GM21367 (cell line): ENCODE measurements around the gene SDK1.
"Not testable (repeated sequence)": the region's sequence is repeated elsewhere in the genome, so short reads cannot be mapped to it uniquely, and the experiment has no call there.

Experiments used
- ATAC-seq: cut with Tn5 transposase; IDR thresholded peaks from one replicate; pipeline ENCODE4 v1.9.1; 2021; ENCODE audit not compliant: unreplicated experiment

The SDK1 gene

DNA sequence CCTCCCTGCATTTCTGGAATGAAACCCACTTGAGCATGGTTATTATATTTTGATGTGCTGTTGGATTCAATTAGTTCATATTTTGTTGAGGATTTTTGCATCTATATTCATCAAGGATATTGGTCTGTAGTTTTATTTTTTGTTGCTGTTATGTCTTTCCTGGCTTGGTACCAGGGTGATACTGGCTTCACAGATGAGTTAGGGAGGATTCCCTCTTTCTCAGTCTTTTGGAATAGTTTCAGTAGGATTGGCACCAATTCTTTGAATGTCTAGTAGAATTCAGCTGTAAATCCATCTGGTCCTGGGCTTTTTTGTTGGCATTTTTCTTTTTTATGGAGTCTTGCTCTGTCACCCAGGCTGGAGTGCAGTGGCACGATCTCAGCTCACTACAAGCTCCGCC is 405.0 kb downstream of the SDK1 start:
- not testable (repeated sequence) for ATAC-seq

DNA sequence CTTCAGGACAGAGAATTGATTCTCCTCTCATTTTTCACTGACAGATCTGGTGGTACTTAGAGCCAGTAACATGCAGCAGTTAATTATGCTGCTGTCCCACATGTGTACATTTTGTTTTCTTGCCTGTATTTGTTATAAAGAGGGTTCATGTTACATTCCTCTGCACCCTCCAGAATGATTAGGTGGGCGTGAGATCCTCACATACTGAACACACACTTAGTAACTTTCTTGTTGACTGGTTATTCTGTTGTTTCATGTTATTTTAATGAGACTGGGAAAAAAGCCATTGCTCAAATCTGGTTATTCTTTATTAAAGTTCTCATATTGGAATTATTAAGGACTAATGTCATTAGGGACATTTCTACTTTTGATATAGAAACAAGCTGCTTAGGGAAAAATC is 409.1 kb downstream of the SDK1 start:
- ATAC-seq: no peak

DNA sequence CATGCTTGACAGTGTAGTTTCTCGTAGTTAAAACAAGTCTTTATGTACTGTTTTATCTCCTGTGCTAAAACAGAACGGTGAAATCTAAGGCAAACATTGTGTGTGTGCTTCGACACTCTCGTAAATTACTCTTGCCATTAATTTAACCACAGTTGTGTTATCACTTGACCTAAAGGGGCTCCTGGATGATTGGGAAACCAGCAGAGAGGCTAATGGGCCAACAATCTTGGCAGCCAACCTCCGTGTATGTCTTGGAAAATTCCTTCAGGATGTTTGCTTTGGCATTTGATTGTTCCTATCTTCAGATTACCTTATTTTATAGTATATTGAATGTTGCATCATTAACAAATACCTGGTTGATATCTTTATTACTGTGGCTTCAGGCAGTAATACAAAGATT is 409.5 kb downstream of the SDK1 start:
- ATAC-seq: no peak

DNA sequence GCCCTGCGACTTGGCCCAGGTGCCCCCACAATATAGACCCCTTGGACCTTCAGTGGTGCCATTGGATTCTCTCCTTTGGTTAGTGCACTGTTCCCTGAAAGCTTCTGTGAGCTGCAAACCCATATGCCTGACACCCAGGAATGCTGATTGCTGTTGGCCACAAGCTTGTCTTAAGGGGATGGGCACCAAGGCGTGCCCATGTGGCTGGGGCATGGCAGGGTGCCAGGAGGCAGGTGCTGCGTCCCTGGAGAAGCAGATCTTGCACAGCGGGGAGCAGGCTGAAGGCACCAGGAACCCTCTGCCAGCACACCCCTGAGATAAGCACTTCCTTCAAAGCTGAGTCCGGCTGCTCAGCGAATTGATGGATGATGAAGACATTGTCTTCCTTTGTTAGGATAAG is 411.8 kb downstream of the SDK1 start:
- no peak for ATAC-seq

DNA sequence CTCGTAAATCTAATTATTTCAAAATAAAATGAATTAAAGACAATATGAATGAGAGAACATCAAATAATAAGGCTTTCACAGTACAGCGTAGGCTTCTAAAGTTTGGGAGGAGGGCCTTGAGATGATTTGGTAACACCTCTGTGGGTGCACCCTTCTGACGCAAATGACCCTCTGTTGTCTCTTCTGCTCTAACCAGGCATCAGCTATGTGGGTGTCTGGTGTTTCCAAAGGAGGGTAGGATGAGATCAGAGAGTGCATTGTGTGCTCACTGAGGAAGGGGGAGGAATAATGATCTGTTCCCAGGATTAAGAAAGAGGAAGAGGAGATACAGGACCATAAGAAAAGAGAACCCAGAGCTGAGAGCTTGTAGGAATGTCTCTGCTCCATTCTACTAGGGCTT is 420.4 kb downstream of the SDK1 start:
- ATAC-seq: no peak

DNA sequence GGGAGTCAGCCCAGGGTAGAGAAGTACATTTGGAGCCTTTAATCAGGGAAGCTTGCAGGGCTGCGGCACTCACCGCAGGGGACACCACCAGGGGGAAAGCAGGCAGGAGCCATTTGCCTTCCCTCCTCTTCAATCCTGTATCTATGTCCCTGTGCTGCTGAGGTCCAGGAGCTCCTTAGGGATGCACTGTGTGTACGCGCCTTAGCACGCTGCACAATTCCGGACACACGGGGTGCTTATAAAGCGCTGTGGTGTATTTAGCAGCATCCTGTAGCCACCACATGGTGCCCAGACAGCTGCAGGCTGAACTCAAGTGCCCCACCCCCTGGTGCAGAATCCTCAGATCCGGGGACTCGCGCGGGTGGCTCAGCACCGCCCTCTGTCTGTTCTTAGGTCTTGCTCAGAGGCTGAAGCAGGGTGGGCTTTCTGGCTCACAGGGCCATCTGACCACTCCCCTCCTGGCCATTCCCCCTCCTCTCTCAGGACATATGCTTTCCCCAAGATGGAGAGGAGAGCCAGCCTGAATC is 421.4 kb downstream of the SDK1 start:
- no peak for ATAC-seq

DNA sequence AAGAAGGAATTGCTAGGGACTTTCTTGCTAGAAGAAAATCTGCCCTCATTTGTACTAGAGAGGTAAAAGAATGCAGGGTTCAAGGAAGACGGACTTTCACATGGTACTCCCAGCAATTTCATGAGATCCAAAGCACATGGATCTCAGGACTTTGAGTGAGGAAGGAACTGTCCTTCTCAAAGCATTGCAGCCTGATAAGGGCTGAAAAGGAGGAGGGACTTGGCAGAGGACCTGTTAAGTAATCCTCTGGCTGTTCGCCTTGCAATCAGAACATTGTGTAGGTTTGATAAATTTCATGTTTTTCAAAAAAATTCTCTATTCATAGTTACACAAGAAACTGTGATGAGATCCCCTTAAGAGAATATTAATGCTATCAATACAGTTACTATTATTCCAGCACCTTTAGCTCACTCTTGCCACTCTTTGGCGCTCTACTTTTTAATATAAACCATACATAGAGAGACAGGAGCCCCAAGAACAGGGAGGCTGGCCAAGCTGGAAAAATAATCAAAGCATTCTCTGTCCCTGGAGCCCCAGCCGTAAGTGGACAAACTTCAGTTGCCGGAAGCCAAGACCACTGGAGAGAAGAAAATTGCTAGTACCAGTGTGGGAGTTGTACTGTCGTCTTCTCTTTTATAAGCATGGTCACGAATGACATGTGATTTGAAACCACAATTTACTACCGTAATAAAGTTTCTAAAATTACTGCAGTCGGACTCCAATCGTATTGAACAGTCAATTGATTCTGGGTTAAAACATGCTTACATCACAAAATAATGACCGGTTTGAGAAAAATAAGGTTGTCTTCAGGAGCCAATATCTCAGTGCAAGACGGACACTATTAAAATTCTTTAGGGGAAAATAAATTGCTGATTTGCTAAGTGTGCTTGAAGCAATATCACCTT is 424.4 kb downstream of the SDK1 start:
- no peak for ATAC-seq

DNA sequence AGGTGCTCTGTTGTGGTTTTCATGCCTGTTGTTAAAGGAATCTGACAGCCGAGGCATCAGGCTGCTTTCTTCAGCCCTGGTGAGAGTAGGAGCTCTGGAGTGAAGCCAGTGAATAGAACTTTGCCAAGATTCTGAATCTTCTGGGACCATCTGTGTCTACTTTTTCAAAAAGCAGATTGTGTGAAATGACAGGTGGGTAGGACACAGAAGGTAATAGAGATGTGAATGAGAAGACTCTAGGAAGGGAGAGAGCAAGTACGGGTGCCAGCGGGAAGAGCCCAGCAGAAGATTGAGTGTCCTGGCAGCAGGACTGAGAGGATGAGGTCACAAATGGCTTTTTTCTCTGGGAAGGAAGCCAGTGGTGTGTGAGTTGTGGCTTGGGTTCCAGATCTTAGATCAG is 429.2 kb downstream of the SDK1 start:
- ATAC-seq: no peak

DNA sequence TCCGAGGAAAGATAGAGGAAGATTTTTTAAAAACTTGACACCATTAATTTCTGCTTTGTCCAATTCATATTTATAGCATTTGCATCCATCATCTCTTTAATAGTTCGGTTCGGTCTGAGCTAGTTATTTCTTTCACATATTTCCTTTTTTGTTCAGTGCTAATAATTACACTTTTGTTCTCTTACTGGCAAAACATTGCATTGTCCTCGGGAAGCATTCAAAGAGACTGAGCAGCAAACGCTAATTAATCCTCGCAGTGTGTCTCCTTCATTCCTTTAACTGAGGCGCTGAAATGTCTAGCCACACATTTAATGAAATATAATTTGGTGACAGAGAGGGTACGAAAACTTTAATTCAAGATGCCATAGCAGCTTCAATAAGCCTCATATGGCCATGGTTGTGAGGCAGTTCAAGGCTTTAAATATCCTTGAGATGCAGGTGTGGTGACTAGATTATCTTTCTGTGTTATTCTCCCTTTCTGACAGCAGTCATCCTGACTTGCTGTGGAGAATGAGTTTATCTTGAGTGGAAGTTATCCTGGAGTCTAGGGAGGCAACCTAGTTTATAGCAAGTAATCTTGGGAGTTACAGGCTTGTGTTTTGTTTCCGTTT is 431.4 kb downstream of the SDK1 start:
- ATAC-seq: no peak

DNA sequence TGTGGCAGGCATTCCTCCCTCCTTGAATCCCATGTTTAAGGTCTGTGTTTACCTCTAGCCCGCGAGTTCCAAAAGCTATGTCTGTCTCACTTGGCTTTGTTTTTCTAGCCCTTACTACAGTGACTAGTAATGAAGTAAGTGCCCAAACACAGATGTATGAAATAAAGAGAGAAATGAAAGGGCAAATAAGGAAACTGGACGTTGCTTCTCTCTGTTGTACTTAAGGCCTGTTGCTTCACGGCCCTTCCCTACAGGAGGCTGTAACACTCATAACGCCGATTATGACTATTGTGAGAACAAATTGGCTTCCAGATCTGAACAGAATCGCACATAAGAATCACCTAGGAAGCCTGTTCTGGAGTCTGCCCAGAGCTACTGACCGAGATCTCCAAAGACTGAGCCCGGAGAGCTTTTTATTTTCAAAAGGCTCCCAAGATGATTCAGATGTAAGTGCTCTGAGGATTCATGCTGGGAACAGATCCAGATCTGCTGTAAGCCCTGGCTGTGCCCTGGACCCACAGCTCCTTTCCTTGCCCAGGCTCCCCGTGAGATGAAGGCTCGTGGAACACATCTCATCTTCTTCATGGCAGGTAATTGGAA is 432.6 kb downstream of the SDK1 start:
- ATAC-seq: no peak

DNA sequence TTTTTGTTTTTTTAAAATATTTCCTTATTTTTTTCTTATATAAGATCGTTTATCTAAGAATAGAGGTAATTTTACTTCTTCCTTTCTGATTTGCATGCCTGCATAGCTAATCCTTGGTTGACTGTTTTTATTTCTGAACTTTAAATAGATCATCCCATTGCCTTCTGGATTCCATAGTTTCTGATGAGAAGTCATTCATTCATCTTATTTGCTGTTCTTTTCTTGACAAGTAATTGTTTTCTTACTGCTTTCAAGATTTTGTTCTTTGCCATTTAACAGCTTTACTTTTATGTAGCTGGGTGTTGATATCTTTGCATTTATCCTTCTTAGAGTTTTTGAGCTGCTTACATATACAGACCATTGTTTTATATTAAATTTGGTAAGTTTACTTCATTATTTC is 437.9 kb downstream of the SDK1 start:
- no peak for ATAC-seq

DNA sequence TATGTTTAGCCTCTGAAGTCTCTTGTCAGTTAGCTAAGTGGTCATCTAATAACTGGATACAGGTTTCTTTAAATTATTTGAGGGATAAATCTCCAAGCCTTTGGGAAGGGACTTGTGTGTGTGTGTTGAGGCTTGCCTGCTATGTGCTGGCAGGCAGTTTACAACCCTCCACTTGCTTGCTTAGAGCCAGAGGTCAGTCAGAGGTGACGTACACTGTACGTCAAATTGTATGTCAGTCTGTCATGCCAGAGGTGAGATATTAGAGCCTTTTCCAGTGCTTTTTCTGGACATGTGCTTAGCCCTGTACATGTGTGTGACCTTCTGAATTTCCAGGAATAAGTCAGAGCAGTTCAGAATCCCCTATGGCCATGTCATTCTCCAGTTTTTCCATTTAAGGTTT is 438.9 kb downstream of the SDK1 start:
- no peak for ATAC-seq

DNA sequence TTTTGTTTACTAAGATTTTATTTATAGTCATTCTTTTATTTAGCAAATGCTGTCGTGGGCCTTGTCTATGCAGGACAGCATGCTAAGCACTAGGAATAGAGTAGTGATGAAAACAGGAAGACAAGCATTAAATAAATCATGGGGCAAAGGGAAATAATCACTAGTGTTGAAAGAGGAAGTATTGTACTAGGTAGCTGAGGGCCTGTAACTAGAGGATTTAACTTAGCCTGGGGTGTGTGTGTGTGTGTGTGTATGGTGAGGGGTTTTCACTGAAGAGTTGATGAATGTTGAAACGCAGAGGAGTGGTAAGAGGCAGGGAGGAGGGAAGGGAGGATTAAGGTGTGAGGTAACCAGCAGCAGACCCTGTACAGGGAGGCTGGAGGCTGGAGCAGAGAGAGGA is 446.4 kb downstream of the SDK1 start:
- ATAC-seq: no peak

DNA sequence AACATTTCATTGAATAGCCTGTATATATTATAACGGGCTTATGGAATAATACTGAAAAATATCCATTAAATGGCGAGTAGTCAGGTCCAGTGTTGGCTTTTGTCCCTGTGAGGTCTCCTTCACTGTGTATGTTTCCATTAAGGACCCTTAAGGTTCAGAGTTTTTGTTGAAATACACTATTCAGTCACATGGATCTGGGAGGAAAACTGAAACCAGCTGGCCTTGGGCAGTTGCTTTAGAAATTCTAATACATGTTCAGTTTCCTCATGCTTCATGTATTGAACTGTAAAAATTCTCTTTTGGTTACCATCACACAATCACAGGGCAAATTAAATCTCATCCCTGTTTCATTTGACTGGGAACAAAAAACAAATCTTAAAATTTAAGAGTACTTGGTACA is 447.3 kb downstream of the SDK1 start:
- no peak for ATAC-seq

DNA sequence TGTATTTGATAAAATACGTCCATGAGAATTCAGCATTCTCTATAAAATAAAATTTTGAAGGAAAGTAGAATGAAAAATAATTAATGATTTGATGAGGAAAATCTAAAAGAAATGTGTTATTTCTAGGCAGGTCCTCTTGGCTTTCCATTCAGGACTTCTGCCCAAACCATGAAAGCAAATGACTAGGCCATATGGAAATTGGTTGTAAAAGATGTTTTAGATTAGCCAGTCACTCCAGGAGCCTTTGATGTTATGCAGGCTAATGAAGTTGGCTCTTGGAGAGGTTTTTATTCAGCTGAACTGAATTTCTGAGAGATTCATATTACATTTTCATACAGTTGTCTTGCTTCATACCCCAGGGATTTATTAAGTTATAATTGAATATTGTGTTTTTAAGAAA is 452.8 kb downstream of the SDK1 start:
- ATAC-seq: no peak

DNA sequence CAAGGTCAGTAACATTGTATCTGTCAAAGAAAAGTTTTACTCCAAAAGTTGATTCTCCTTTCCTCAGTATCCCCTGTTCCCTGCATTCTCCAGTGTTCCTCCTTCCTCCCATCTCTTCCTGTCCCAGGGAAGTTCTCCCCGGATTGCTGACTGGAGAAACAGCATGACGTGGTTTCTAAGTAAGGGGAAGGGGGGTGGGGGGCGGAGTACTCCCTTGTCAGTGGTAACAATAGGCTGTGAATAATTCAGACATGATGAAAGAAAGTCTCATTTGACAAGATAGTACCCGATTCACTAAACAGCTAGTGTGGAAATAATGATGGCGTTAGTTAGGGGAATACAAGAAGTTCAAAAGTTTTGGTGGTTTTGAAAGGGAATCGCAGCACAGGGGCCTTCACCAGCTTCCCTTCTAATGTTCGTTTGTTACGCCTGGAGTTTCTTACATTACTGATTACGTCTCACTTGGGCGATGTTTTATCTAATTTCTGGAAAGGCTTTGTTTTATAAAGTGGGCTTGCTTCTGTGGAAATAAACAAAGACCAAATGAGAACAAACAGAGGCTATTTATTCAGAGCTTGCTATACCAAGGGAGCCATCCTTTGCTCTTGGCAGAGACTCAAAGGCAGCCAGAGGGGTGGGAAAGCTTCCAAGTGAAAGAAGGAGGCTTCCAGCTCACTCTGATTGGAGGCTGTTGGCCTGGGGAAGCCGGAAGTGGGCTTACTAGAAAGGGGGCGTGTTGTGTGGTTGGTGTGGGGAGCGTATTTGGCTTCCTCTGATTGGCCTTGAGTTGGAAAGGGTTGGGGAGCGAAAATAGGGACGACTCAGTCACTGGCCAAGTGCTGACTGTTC is 453.7 kb downstream of the SDK1 start:
- no peak for ATAC-seq

DNA sequence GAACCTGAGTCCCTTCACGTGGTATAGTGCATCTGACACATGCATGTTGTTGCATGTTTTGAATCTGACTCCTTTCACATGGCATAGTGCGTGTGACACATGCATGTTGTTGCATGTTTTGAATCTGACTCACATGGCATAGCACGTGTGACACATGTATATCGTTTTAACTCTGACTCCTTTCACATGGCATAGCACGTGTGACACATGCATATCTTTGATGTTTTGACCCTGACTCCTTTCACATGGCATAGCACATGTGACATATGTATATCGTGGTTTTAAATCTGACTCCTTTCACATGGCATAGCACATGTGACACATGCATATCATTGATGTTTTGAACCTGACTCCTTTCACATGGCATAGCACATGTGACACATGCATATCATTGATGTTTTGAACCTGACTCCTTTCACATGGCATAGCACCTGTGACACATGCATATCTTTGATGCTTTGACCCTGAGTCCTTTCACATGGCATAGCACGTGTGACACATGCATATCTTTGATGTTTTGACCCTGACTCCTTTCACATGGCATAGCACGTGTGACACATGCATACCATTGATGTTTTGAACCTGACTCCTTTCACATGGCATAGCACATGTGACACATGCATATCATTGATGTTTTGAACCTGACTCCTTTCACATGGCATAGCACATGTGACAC is 454.9 kb downstream of the SDK1 start:
- ATAC-seq: not testable (repeated sequence)

DNA sequence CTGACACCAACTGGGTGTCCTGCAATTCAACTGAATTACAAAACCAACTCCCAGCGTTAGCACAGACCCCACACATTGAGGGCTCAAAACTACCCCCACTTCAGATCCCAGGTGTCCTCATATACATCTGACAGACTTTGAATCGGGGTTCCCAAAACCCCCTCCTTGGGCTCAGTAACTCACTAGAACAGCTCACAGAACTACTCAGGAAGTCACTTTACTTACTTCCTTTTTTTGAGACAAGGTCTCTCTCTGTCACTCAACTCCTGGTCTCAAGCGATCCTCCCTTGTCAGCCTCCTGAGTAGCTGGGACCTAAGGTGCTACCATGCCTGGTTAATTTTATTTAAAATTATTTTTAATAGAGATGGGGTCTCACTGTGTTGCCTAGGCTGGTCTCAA is 456.0 kb downstream of the SDK1 start:
- ATAC-seq: no peak

DNA sequence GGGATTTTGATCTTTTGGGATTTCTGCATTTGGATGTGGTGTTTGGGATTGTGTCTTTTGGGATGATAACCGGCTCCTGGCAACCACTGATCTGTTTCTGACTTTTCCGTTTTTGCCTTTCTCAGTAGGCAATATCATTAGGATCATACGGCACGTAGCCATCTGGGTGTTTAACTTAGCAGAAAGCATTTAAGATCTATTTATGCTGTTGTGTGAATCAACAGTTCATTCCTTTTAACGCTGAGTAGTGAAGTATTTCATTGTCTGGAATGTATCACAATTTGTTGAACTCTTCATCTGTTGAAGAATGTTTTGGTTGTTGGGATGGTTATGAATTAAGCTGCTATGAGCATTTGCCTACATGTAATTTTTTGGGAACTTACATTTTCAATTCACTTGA is 459.6 kb downstream of the SDK1 start:
- no peak for ATAC-seq

DNA sequence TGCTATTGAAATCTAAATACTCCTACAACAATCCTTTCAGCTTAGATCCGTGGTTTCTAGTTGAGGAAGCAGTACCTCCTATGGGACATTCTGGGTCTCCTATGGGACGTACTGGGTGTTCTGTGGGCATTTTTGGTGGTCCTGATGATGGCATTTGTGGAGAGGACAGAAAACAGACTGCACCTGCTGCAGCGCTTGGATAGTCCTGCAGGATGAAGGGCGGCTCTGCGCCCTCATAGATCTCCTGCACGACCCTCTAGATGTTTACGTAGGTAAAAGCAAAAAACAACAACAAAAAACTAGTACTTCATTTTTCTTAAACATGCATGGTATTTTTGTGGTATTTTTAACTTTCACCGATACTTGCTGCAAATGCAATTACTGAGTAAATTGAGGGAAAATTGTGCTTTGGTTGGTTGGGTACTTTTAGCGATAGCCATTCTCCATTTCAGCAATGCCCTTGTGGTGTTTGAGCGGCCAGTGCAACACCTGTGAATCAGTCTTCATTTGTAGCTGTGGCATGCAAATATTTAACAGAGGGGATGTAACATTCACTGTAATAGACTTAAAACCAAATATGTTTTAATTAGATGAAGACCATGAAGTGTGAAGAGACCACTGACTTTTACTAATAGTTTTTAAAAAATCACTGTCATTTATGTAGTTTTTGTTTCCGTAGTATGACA is 461.2 kb downstream of the SDK1 start:
- ATAC-seq: no peak
